PC-3 (cell line): ENCODE measurements around the gene GMPR. TPM values are rescaled to one million over a fixed set of nuclear protein-coding genes. Genes with fewer than 3 reads are reported as not detected.

Experiments
- ATAC-seq: fragments of 200-7000 bp; cut with Tn5 transposase; 2 replicates; pipeline ENCODE4 v1.9.1; 2020; ENCODE audit warnings: mild to moderate bottlenecking, moderate library complexity
- BruUV-seq: library from RNA; stranded (reverse); fragments of 400-500 nt; replicated peaks from 2 replicates; lab custom pipeline; 2021; lab: Mats Ljungman, UMichigan
- CTCF ChIA-PET: fragments of 300-600 bp; sonication (Branson Sonifier 250); formaldehyde crosslinking; loops from one replicate; lab custom pipeline; 2022; ENCODE audit warnings: antibody characterized with exemption; lab: Charles Lee
- POLR2A ChIA-PET: fragments of 300-600 bp; sonication (Branson Sonifier 250); formaldehyde crosslinking; loops from one replicate; lab custom pipeline; 2022; ENCODE audit warnings: antibody characterized with exemption; ENCODE audit not compliant: unreplicated experiment; lab: Charles Lee
- DNase-seq: peaks from one replicate; pipeline ENCODE4 v3.0.0-alpha.2; 2015
- H2AFZ ChIP-seq: fragments of 300-600 bp; sonication (generic); 2 replicates; pipeline ENCODE4 v1.6.0; 2016; ENCODE audit warnings: antibody characterized with exemption, low read length
- H3F3A ChIP-seq: fragments of 300-600 bp; sonication (generic); one replicate; pipeline ENCODE4 v1.6.0; 2017; ENCODE audit warnings: antibody characterized with exemption, low read length, control low read depth, mild to moderate bottlenecking; ENCODE audit not compliant: unreplicated experiment
- H3K27ac ChIP-seq: fragments of 300-600 bp; sonication (generic); 2 replicates; pipeline ENCODE4 v1.5.1; 2016; ENCODE audit warnings: mild to moderate bottlenecking, low read length
- H3K27me3 ChIP-seq: fragments of 300-600 bp; sonication (generic); 2 replicates; pipeline ENCODE4 v1.6.1; 2016; ENCODE audit warnings: low read length, mixed read lengths
- H3K36me3 ChIP-seq: fragments of 300-600 bp; sonication (generic); 2 replicates; pipeline ENCODE4 v1.6.1; 2016; ENCODE audit warnings: low read depth, mixed run types, low read length, mixed read lengths
- H3K4me1 ChIP-seq: fragments of 300-600 bp; sonication (generic); 2 replicates; pipeline ENCODE4 v1.5.1; 2016; ENCODE audit warnings: low read length; ENCODE audit not compliant: insufficient read depth
- H3K4me2 ChIP-seq: fragments of 300-600 bp; sonication (generic); 2 replicates; pipeline ENCODE4 v1.6.0; 2016; ENCODE audit warnings: low read length
- H3K4me3 ChIP-seq: fragments of 300-600 bp; sonication (generic); 2 replicates; pipeline ENCODE4 v1.5.1; 2016; ENCODE audit warnings: mild to moderate bottlenecking, low read length, mixed read lengths
- H3K79me2 ChIP-seq: fragments of 300-600 bp; sonication (generic); 2 replicates; pipeline ENCODE4 v1.6.1; 2017; ENCODE audit warnings: low read length, mixed read lengths
- H3K9ac ChIP-seq: fragments of 300-600 bp; sonication (generic); 2 replicates; pipeline ENCODE4 v1.6.0; 2016; ENCODE audit warnings: mild to moderate bottlenecking, low read length
- H3K9me2 ChIP-seq: fragments of 300-600 bp; sonication (generic); replicated peaks from 2 replicates; pipeline ENCODE4 v1.6.1; 2016; ENCODE audit warnings: mixed run types, low read length, mixed read lengths
- H3K9me3 ChIP-seq: fragments of 300-600 bp; sonication (generic); 2 replicates; pipeline ENCODE4 v1.6.1; 2016; ENCODE audit warnings: low read length, mixed read lengths
- H4K20me1 ChIP-seq: fragments of 300-600 bp; sonication (generic); 2 replicates; pipeline ENCODE4 v1.6.1; 2016; ENCODE audit warnings: low read length, mixed read lengths
- CTCF ChIP-seq: fragments of 300-600 bp; sonication (generic); conservative IDR thresholded peaks from 2 replicates; pipeline ENCODE4 v1.5.1; 2017; ENCODE audit warnings: antibody characterized with exemption, low read depth, mild to moderate bottlenecking, low read length
- EZH2 ChIP-seq: fragments of 300-600 bp; sonication (generic); IDR thresholded peaks from one replicate; pipeline ENCODE4 v1.6.1; 2017; ENCODE audit warnings: antibody characterized with exemption, mild to moderate bottlenecking, low read length; ENCODE audit not compliant: unreplicated experiment
- EZH2phosphoT487 ChIP-seq: fragments of 300-600 bp; sonication (generic); IDR thresholded peaks from 2 replicates; pipeline ENCODE4 v1.6.1; 2018; ENCODE audit warnings: mild to moderate bottlenecking, antibody characterized with exemption, low read length, borderline replicate concordance
- intact Hi-C: fragments of 100-400 bp; cut with micrococcal nuclease; formaldehyde crosslinking; loops from 2 replicates; pipeline ENCODE4 v1.9.0; 2023
- total RNA-seq: library from RNA; depleted of rRNA; stranded (reverse); fragments of >200 nt; gene quantifications from 2 replicates; pipeline ENCODE4 v1.2.3, GENCODE V29; 2014

Gene GMPR
- total RNA-seq, 1 experiment from 2014 or later, result 5.8 TPM

DNA sequence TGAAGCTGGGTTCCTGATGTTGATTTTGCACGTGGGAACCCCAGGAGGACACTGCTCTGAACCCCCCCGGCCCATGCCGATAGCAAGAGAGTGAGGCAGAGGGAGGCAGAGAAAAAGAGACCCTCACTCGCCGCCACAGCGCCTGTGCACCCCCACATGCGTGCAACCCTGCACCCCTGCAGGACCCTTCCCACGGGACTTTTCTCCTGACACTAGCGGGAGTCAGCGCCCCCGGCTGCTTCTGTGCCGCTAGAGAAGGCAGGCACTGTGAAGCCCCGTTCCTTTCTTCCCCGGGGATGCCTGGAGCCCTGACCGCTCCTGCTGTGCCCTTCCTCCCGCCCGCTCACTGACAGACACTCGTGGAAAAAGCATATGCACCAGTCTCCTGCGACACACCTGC, 67.4 kb downstream of the GMPR start:
- Histone ChIP-seq H3K9me3 (no peaks in the 10 kb centered on the region), H3K27me3 (no peaks in the 10 kb centered on the region), H3K79me2 (no peaks in the 10 kb centered on the region), H2AFZ (no peak overlapping the region), H3K4me1 (no peaks in the 10 kb centered on the region), H3K9ac (no peak overlapping the region), H3K36me3 (no peaks in the 10 kb centered on the region), H3K4me3 (no peak overlapping the region), H3K4me2 (no peak overlapping the region), H4K20me1 (no peaks in the 10 kb centered on the region), H3K27ac (no peak overlapping the region), H3K9me2 (no peaks in the 10 kb centered on the region), H3F3A (no peaks in the 10 kb centered on the region)
- no peak for DNase-seq
- TF ChIP-seq EZH2 (no peak), CTCF (no peak), EZH2phosphoT487 (no peak)
- POLR2A ChIA-PET, result no interaction called here
- ATAC-seq, result no peak
- intact Hi-C loops, result no loop called here
- no TSS peak for BruUV-seq
- CTCF ChIA-PET, result no interaction called here

GRCh38 chr6:16306334-16306733, 67.9 kb downstream of the GMPR start:
- H3K9ac ChIP-seq, result no peak overlapping the region
- H3K36me3 ChIP-seq, result no peaks in the 10 kb centered on the region
- H2AFZ ChIP-seq, result no peak overlapping the region
- no peaks in the 10 kb centered on the region for H3K27me3 ChIP-seq
- H3K27ac ChIP-seq, result no peak overlapping the region
- ChIA-PET POLR2A (no interaction called here), CTCF (interaction anchor here (0.6 kb wide), 1 partner anchor 11 kb away, joined by 18 read pairs; no protein-coding TSS in a partner anchor)
- no peaks in the 10 kb centered on the region for H3K9me3 ChIP-seq
- DNase-seq (no peak), ATAC-seq (no peak)
- intact Hi-C loops, result no loop called here
- BruUV-seq, result no TSS peak
- no peak overlapping the region for H3K4me2 ChIP-seq
- H3K9me2 ChIP-seq, result no peaks in the 10 kb centered on the region
- TF ChIP-seq CTCF (no peak), EZH2phosphoT487 (no peak), EZH2 (no peak)
- no peaks in the 10 kb centered on the region for H3K4me1 ChIP-seq
- H3K79me2 ChIP-seq, result no peaks in the 10 kb centered on the region
- H4K20me1 ChIP-seq, result no peaks in the 10 kb centered on the region
- no peak overlapping the region for H3K4me3 ChIP-seq
- H3F3A ChIP-seq, result no peaks in the 10 kb centered on the region

DNA sequence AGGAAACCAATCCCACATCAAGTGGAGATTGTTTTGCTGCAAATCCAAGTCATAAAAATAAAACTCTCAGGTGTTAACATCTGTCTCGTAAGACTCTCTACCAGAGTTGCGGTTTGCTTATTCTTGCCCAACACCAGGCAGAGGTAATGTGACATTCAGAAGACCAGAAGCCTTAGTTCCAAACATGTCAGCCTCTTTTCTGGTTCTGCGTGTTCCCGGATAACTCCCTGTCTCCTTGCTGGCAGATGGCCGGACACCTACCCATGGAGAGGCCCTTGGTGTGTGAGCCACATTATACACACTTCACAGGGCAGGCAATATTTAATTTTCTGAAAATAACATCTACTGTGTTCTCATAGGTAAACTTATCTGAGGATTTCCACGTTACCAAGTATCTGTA, 73.4 kb downstream of the GMPR start:
- no peaks in the 10 kb centered on the region for H3K36me3 ChIP-seq
- no TSS peak for BruUV-seq
- H3K9ac ChIP-seq, result no peak overlapping the region
- H4K20me1 ChIP-seq, result no peaks in the 10 kb centered on the region
- H2AFZ ChIP-seq, result no peak overlapping the region
- no peak overlapping the region for H3K27ac ChIP-seq
- H3K9me3 ChIP-seq, result no peaks in the 10 kb centered on the region
- H3K4me3 ChIP-seq, result no peak overlapping the region
- peaks cover under 1% of the 10 kb centered on the region; the same call in 1 of the 2 replicates for H3K4me1 ChIP-seq
- CTCF ChIA-PET, result no interaction called here
- H3K79me2 ChIP-seq, result no peaks in the 10 kb centered on the region
- no peaks in the 10 kb centered on the region for H3F3A ChIP-seq
- H3K9me2 ChIP-seq, result no peaks in the 10 kb centered on the region
- no peak for TF ChIP-seq EZH2
- TF ChIP-seq CTCF, result no peak
- no peak for TF ChIP-seq EZH2phosphoT487
- POLR2A ChIA-PET, result no interaction called here
- H3K27me3 ChIP-seq, result no peaks in the 10 kb centered on the region
- intact Hi-C loops, result no loop called here
- no peak overlapping the region for H3K4me2 ChIP-seq
- no peak for DNase-seq
- ATAC-seq, result no peak
